DOHH2 (cell line): ENCODE results near the gene SCUBE1.

ENCODE experiments used
- H3F3A ChIP-seq: fragments of 200-600 bp; sonication (generic), shearing (Covaris generic); 2 replicates; pipeline ENCODE4 v1.6.0; 2016; ENCODE audit warnings: antibody characterized with exemption, mild to moderate bottlenecking; ENCODE audit not compliant: control insufficient read depth, insufficient read depth
- H3K27ac ChIP-seq: fragments of 200-600 bp; sonication (generic); 2 replicates; pipeline ENCODE4 v1.5.1; 2014; ENCODE audit warnings: low read depth, mild to moderate bottlenecking, low read length, moderate library complexity
- H3K27me3 ChIP-seq: fragments of 200-600 bp; sonication (generic); 2 replicates; pipeline ENCODE4 v1.6.1; 2014; ENCODE audit warnings: mild to moderate bottlenecking, low read length, mixed read lengths; ENCODE audit not compliant: control insufficient read depth
- H3K36me3 ChIP-seq: fragments of 200-600 bp; sonication (generic); 2 replicates; pipeline ENCODE4 v1.6.1; 2014; ENCODE audit warnings: mild to moderate bottlenecking, low read length, moderate library complexity, mixed read lengths; ENCODE audit not compliant: control insufficient read depth
- H3K4me1 ChIP-seq: fragments of 200-600 bp; sonication (generic); 2 replicates; pipeline ENCODE4 v1.6.1; 2014; ENCODE audit warnings: mild to moderate bottlenecking, low read length, mixed read lengths; ENCODE audit not compliant: control insufficient read depth
- H3K4me2 ChIP-seq: fragments of 200-600 bp; sonication (generic); 2 replicates; pipeline ENCODE4 v1.6.0; 2014; ENCODE audit warnings: mild to moderate bottlenecking, low read length, moderate library complexity
- H3K4me3 ChIP-seq: fragments of 200-600 bp; sonication (generic); 2 replicates; pipeline ENCODE4 v1.5.1; 2014; ENCODE audit warnings: mild to moderate bottlenecking, low read length, mixed read lengths
- H3K79me2 ChIP-seq: fragments of 200-600 bp; sonication (generic); 2 replicates; pipeline ENCODE4 v1.6.1; 2014; ENCODE audit warnings: mild to moderate bottlenecking, low read length, mixed read lengths; ENCODE audit not compliant: control insufficient read depth
- H3K9me2 ChIP-seq: fragments of 200-600 bp; sonication (generic); replicated peaks from 2 replicates; pipeline ENCODE4 v1.6.1; 2014; ENCODE audit warnings: mild to moderate bottlenecking, low read length, mixed read lengths; ENCODE audit not compliant: control insufficient read depth
- H3K9me3 ChIP-seq: fragments of 200-600 bp; sonication (generic); 2 replicates; pipeline ENCODE4 v1.6.1; 2014; ENCODE audit warnings: antibody characterized with exemption, low read length, mixed read lengths; ENCODE audit not compliant: control insufficient read depth, insufficient read depth
- H4K20me1 ChIP-seq: fragments of 200-600 bp; sonication (generic); 2 replicates; pipeline ENCODE4 v1.6.0; 2014; ENCODE audit warnings: low read depth, mild to moderate bottlenecking, antibody characterized with exemption, low read length, moderate library complexity; ENCODE audit not compliant: control insufficient read depth, insufficient read depth
- EZH2phosphoT487 ChIP-seq: fragments of 200-600 bp; sonication (generic); IDR thresholded peaks from 2 replicates; pipeline ENCODE4 v1.6.1; 2017; ENCODE audit warnings: borderline replicate concordance, mild to moderate bottlenecking, antibody characterized with exemption, low read length, moderate library complexity, mixed read lengths
- TF ChIP-seq, protein P1 (sequence below): fragments of 200-600 bp; sonication (generic); IDR thresholded peaks from one replicate; pipeline ENCODE4 v1.5.1; 2014; ENCODE audit warnings: antibody characterized with exemption, mild to moderate bottlenecking, low read depth, low read length; ENCODE audit not compliant: poor library complexity, severe bottlenecking

The SCUBE1 gene

DNA sequence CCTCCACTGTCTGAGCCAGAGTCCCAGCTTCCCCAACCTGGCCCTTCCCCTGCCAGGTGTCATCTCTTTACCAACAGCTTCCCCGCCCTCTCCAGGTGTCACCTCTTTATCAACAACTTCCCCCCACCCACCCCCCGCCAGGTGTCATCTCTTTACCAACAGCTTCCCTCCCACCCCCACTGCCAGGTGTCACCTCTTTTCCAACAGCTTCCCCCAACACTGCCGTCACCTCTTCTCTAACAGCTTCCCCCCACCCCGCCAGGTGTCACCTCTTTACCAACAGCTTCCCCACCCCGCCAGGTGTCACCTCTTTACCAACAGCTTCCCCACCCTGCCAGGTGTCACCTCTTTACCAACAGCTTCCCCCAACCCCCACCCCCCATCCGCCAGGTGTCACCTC is 126.4 kb downstream of the SCUBE1 start:
- H3K4me1 ChIP-seq, result no peaks in the 10 kb centered on the region
- TF ChIP-seq EZH2phosphoT487, result no peak
- TF ChIP-seq, protein P1, sequence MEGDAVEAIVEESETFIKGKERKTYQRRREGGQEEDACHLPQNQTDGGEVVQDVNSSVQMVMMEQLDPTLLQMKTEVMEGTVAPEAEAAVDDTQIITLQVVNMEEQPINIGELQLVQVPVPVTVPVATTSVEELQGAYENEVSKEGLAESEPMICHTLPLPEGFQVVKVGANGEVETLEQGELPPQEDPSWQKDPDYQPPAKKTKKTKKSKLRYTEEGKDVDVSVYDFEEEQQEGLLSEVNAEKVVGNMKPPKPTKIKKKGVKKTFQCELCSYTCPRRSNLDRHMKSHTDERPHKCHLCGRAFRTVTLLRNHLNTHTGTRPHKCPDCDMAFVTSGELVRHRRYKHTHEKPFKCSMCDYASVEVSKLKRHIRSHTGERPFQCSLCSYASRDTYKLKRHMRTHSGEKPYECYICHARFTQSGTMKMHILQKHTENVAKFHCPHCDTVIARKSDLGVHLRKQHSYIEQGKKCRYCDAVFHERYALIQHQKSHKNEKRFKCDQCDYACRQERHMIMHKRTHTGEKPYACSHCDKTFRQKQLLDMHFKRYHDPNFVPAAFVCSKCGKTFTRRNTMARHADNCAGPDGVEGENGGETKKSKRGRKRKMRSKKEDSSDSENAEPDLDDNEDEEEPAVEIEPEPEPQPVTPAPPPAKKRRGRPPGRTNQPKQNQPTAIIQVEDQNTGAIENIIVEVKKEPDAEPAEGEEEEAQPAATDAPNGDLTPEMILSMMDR, result no peak

DNA sequence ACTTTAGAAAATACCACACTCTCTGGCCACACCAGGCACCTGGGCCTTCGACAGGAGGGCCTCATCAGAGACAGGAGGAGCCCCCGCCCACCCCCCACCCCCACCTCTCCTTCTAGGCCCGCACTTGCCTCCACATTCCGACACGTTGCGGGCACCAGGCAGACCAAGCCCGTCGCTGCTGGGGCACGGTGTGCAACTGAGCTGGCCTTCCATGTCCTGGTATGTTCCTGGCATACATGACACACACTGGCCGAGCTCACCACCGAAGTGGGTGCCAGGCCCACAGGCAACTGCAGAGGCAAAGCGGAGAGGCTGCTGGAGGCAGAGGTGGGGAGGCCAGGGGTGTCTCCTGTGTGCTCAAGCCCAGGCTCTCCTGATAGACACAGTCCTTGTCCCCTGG is 129.2 kb downstream of the SCUBE1 start:
- Histone ChIP-seq H3K79me2 (no peaks in the 10 kb centered on the region), H3K27ac (no peak overlapping the region), H3K36me3 (no peaks in the 10 kb centered on the region), H3K4me3 (no peak overlapping the region), H3K4me2 (no peak overlapping the region), H4K20me1 (no peaks in the 10 kb centered on the region), H3K9me3 (no peaks in the 10 kb centered on the region), H3K9me2 (no peaks in the 10 kb centered on the region), H3F3A (no peaks in the 10 kb centered on the region), H3K4me1 (no peaks in the 10 kb centered on the region), H3K27me3 (no peaks in the 10 kb centered on the region)
- no peak for TF ChIP-seq EZH2phosphoT487
- TF ChIP-seq, protein P1, result no peak

More for the DNA sequence above, 126.4 kb downstream of the SCUBE1 start:
- no peaks in the 10 kb centered on the region for H3K36me3 ChIP-seq
- no peaks in the 10 kb centered on the region for H3K9me3 ChIP-seq
- no peak overlapping the region for H3K4me2 ChIP-seq
- no peaks in the 10 kb centered on the region for H3K9me2 ChIP-seq
- H3K4me3 ChIP-seq, result no peak overlapping the region
- no peaks in the 10 kb centered on the region for H3F3A ChIP-seq
- no peaks in the 10 kb centered on the region for H3K79me2 ChIP-seq
- H3K27ac ChIP-seq, result no peak overlapping the region
- no peaks in the 10 kb centered on the region for H3K27me3 ChIP-seq
- no peaks in the 10 kb centered on the region for H4K20me1 ChIP-seq

DNA sequence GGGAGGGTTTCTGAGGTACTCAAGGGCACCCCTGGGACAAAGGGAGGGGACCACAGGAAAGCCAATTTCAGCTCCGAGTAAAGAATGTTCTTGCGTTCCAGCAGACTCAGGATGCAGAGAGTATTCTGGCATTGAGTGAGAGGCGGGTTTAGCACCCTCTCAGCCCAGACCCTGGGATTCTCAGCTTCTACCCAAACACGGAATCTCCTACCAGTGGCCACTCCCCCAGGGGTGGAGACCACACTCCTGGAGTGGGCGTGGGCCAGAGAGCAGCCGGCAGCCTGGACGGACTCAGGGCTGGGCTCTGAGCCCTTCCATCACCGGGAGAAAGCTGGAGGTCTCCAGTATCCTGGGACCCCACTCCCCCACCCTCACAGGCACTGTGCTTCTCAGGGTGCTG is 130.1 kb downstream of the SCUBE1 start:
- H3K4me2 ChIP-seq, result no peak overlapping the region
- H3K9me2 ChIP-seq, result no peaks in the 10 kb centered on the region
- H3F3A ChIP-seq, result no peaks in the 10 kb centered on the region
- H3K79me2 ChIP-seq, result no peaks in the 10 kb centered on the region
- H3K9me3 ChIP-seq, result no peaks in the 10 kb centered on the region
- H3K27me3 ChIP-seq, result no peaks in the 10 kb centered on the region
- H3K4me1 ChIP-seq, result no peaks in the 10 kb centered on the region
- H4K20me1 ChIP-seq, result no peaks in the 10 kb centered on the region
- H3K4me3 ChIP-seq, result no peak overlapping the region
- H3K27ac ChIP-seq, result no peak overlapping the region
- H3K36me3 ChIP-seq, result no peaks in the 10 kb centered on the region
- TF ChIP-seq EZH2phosphoT487, result no peak
- TF ChIP-seq, protein P1, result no peak
